ENCODE data around the gene FERMT3. TPM values are rescaled to one million over a fixed set of nuclear protein-coding genes. Genes with fewer than 3 reads are reported as not detected.

Gene FERMT3
- total RNA-seq, 1 donor from 2014 or later: 24.3 TPM

GRCh38 chr11:64252003-64252872, 45.7 kb downstream of the FERMT3 start:
- H3K36me3 ChIP-seq: peaks cover 0 to 17% of the 10 kb centered on the region in 2 donors
- H3K27ac ChIP-seq: peak overlapping the region; percentile 78
- intact Hi-C loops (cut with DNase I): no loop called here
- H3K4me1 ChIP-seq: peaks cover 35% of the 10 kb centered on the region
- DNase-seq (ENCODE audit: extremely low spot score in 2 of 2): no peak
- H3K27me3 ChIP-seq: no peaks in the 10 kb centered on the region
- TF ChIP-seq POLR2A (IDR thresholded peaks at IDR 0.05) (no peak), POLR2AphosphoS5 (IDR thresholded peaks at IDR 0.05; ENCODE audit: insufficient read depth in 1 of 2, low read depth in 1 of 2) (peak in 1 of 2 donors; percentile 32)
- peak overlapping the region; percentile 85 to 88 for H3K4me3 ChIP-seq
- no peaks in the 10 kb centered on the region for H3K9me3 ChIP-seq

- intact Hi-C loops (cut with DNase I): no loop called here
- H3K4me1 ChIP-seq: peaks cover 35% of the 10 kb centered on the region
- TF ChIP-seq POLR2A (IDR thresholded peaks at IDR 0.05) (no peak), POLR2AphosphoS5 (IDR thresholded peaks at IDR 0.05; ENCODE audit: insufficient read depth in 1 of 2, low read depth in 1 of 2) (no peak), CTCF (IDR thresholded peaks at IDR 0.05) (no peak)
- H3K27me3 ChIP-seq: no peaks in the 10 kb centered on the region
- H3K36me3 ChIP-seq: peaks cover 0 to 17% of the 10 kb centered on the region in 2 donors
- H3K27ac ChIP-seq: peak overlapping the region; percentile 78
- H3K9me3 ChIP-seq: no peaks in the 10 kb centered on the region
- DNase-seq (ENCODE audit: extremely low spot score in 2 of 2): no peak
- peak overlapping the region in 1 of 2 donors; percentile 85 for H3K4me3 ChIP-seq
These were observed 46.5 kb downstream of the FERMT3 start for GRCh38 chr11:64253043-64253442.

GRCh38 chr11:64253481-64253880, 47.0 kb downstream of the FERMT3 start:
- Histone ChIP-seq H3K9me3 (no peaks in the 10 kb centered on the region), H3K27me3 (no peaks in the 10 kb centered on the region), H3K4me3 (peak overlapping the region in 1 of 2 donors; percentile 85), H3K27ac (no peak overlapping the region), H3K36me3 (peaks cover 0 to 21% of the 10 kb centered on the region in 2 donors), H3K4me1 (peaks cover 35% of the 10 kb centered on the region)
- intact Hi-C loops (cut with DNase I): no loop called here
- no peak for DNase-seq (ENCODE audit: extremely low spot score in 2 of 2)
- TF ChIP-seq POLR2AphosphoS5 (IDR thresholded peaks at IDR 0.05; ENCODE audit: insufficient read depth in 1 of 2, low read depth in 1 of 2): no peak
- TF ChIP-seq CTCF (IDR thresholded peaks at IDR 0.05): no peak
- TF ChIP-seq POLR2A (IDR thresholded peaks at IDR 0.05): no peak

- no peak for TF ChIP-seq POLR2AphosphoS5 (IDR thresholded peaks at IDR 0.05; ENCODE audit: insufficient read depth in 1 of 2, low read depth in 1 of 2)
- TF ChIP-seq CTCF (IDR thresholded peaks at IDR 0.05): no peak
- Histone ChIP-seq H3K36me3 (peaks cover 0 to 27% of the 10 kb centered on the region in 2 donors), H3K27ac (no peak overlapping the region), H3K9me3 (no peaks in the 10 kb centered on the region), H3K4me1 (peaks cover 35% of the 10 kb centered on the region), H3K4me3 (no peak overlapping the region), H3K27me3 (no peaks in the 10 kb centered on the region)
- intact Hi-C loops (cut with DNase I): no loop called here
- DNase-seq (ENCODE audit: extremely low spot score in 2 of 2): no peak
These were observed 47.8 kb downstream of the FERMT3 start for GRCh38 chr11:64254326-64254725.

- intact Hi-C loops (cut with DNase I): no loop called here
- Histone ChIP-seq H3K27me3 (no peaks in the 10 kb centered on the region), H3K27ac (no peak overlapping the region), H3K9me3 (no peaks in the 10 kb centered on the region), H3K4me3 (no peak overlapping the region), H3K36me3 (peaks cover 0 to 33% of the 10 kb centered on the region in 2 donors), H3K4me1 (peaks cover 33% of the 10 kb centered on the region)
- no peak for DNase-seq (ENCODE audit: extremely low spot score in 2 of 2)
- TF ChIP-seq POLR2A (IDR thresholded peaks at IDR 0.05): no peak
- TF ChIP-seq CTCF (IDR thresholded peaks at IDR 0.05): no peak
- no peak for TF ChIP-seq POLR2AphosphoS5 (IDR thresholded peaks at IDR 0.05; ENCODE audit: insufficient read depth in 1 of 2, low read depth in 1 of 2)
These were observed 48.9 kb downstream of the FERMT3 start for GRCh38 chr11:64255135-64256128.
